GM18873 (cell line): ENCODE data around the gene TMEM117.

Source experiments
- ATAC-seq: cut with Tn5 transposase; IDR thresholded peaks from one replicate; pipeline ENCODE4 v1.9.1; 2021; ENCODE audit warnings: mild to moderate bottlenecking, moderate library complexity, moderate number of reproducible peaks; ENCODE audit not compliant: unreplicated experiment, low FRiP score

The TMEM117 gene

GRCh38 chr12:44059476-44059875 is 223.6 kb downstream of the TMEM117 start:
- no peak for ATAC-seq

GRCh38 chr12:44063671-44064070 is 227.8 kb downstream of the TMEM117 start:
- no peak for ATAC-seq

- no peak for ATAC-seq
Observed at GRCh38 chr12:44076871-44077270, 241.0 kb downstream of the TMEM117 start.

GRCh38 chr12:44077294-44077693 is 241.4 kb downstream of the TMEM117 start:
- no peak for ATAC-seq

- no peak for ATAC-seq
Observed at GRCh38 chr12:44078273-44078672, 242.4 kb downstream of the TMEM117 start.

- no peak for ATAC-seq
Observed at GRCh38 chr12:44088647-44089046, 252.8 kb downstream of the TMEM117 start.

GRCh38 chr12:44091948-44092606 is 256.2 kb downstream of the TMEM117 start:
- ATAC-seq = no peak

- ATAC-seq = no peak
Observed at GRCh38 chr12:44098786-44099185, 262.9 kb downstream of the TMEM117 start.

- no peak for ATAC-seq
Observed at GRCh38 chr12:44099486-44099885, 263.6 kb downstream of the TMEM117 start.

GRCh38 chr12:44100264-44100663 is 264.4 kb downstream of the TMEM117 start:
- ATAC-seq = no peak

GRCh38 chr12:44101475-44101874 is 265.6 kb downstream of the TMEM117 start:
- no peak for ATAC-seq

GRCh38 chr12:44114906-44115305 is 279.0 kb downstream of the TMEM117 start:
- no peak for ATAC-seq

GRCh38 chr12:44117337-44117736 is 281.5 kb downstream of the TMEM117 start:
- no peak for ATAC-seq

GRCh38 chr12:44118946-44119345 is 283.1 kb downstream of the TMEM117 start:
- ATAC-seq = no peak

GRCh38 chr12:44126806-44127205 is 290.9 kb downstream of the TMEM117 start:
- ATAC-seq = no peak

GRCh38 chr12:44127966-44128710 is 292.3 kb downstream of the TMEM117 start:
- no peak for ATAC-seq

GRCh38 chr12:44143175-44143574 is 307.3 kb downstream of the TMEM117 start:
- no peak for ATAC-seq

- ATAC-seq = no peak
Observed at GRCh38 chr12:44148936-44149335, 313.1 kb downstream of the TMEM117 start.

- no peak for ATAC-seq
Observed at GRCh38 chr12:44154128-44154527, 318.2 kb downstream of the TMEM117 start.

GRCh38 chr12:44155358-44155757 is 319.5 kb downstream of the TMEM117 start:
- no peak for ATAC-seq

- peak; percentile 58 for ATAC-seq
Observed at GRCh38 chr12:44157359-44157758, 321.5 kb downstream of the TMEM117 start.

GRCh38 chr12:44158746-44159145 is 322.9 kb downstream of the TMEM117 start:
- ATAC-seq = no peak
